ENCODE measurements around the gene KLF15. TPM values are rescaled to one million over a fixed set of nuclear protein-coding genes. Genes with fewer than 3 reads are reported as not detected.

Gene KLF15
- total RNA-seq, 1 experiment from 2014 or later, result 3.3 TPM

GRCh38 chr3:126389794-126390146, 32.6 kb upstream of the KLF15 start:
- ChIA-PET RAD21 (ENCODE audit: low non-redundant PET in 1 of 2, low total read pairs in 2 of 2, uncharacterized antibody in 2 of 2, unreplicated experiment in 2 of 2) (no interaction called here), CTCF (interaction anchor here (0.9 kb wide), 1 partner anchor 143 kb away, joined by 3 read pairs; no protein-coding TSS in a partner anchor), POLR2A (no interaction called here)
- H3K79me2 ChIP-seq (ENCODE audit: insufficient read depth, low read length), result no peaks in the 10 kb centered on the region
- peak overlapping the region in 1 of 2 experiments; percentile 41; a peak in 3 of 4 replicates for H3K4me3 ChIP-seq (replicated peaks in 1 of 2; ENCODE audit: low read depth in 1 of 2, low read length in 2 of 2)
- ATAC-seq, result no peak; the same call in 1 of the 2 replicates
- peaks cover 7 to 12% of the 10 kb centered on the region in 2 experiments; a peak in 3 of 4 replicates for H3K4me1 ChIP-seq (ENCODE audit: control insufficient read depth in 1 of 2, insufficient read depth in 2 of 2, low read length in 2 of 2)
- no peaks in the 10 kb centered on the region for H3K9me3 ChIP-seq (ENCODE audit: control insufficient read depth in 1 of 2, insufficient read depth in 1 of 2, low read depth in 1 of 2, low read length in 2 of 2)
- no TSS peak for BruUV-seq (replicated peaks)
- no peaks in the 10 kb centered on the region for H3K9me2 ChIP-seq (ENCODE audit: insufficient read depth)
- intact Hi-C loops (cut with micrococcal nuclease), result loop anchor here (1.0 to 2.0 kb wide), 4 partner anchors 131 to 255 kb away; no protein-coding TSS in a partner anchor
- H3K9ac ChIP-seq (ENCODE audit: low read length), result peak overlapping the region; percentile 37
- peak overlapping the region; percentile 70 for H3K4me2 ChIP-seq (ENCODE audit: low read length)
- H3K36me3 ChIP-seq (ENCODE audit: control insufficient read depth in 1 of 2, insufficient read depth in 2 of 2, low read length in 2 of 2), result no peaks in the 10 kb centered on the region
- no peaks in the 10 kb centered on the region for H4K20me1 ChIP-seq (ENCODE audit: insufficient read depth)
- peak overlapping the region; percentile 2; the same call in 1 of the 2 replicates for H3K27ac ChIP-seq (ENCODE audit: low read depth, low read length)
- no peaks in the 10 kb centered on the region for H3K27me3 ChIP-seq (ENCODE audit: insufficient read depth, low read length)
- H2AFZ ChIP-seq (ENCODE audit: low read depth, low read length, poor library complexity, severe bottlenecking), result peak overlapping the region; percentile 73
- DNase-seq (ENCODE audit: low read depth, low spot score), result no peak
- no peak for TF ChIP-seq SIN3A (IDR thresholded peaks at IDR 0.05; ENCODE audit: low read depth)
- TF ChIP-seq EZH2phosphoT487 (IDR thresholded peaks at IDR 0.05; ENCODE audit: borderline replicate concordance), result no peak
- no peak for TF ChIP-seq TCF7L2 (IDR thresholded peaks at IDR 0.05; ENCODE audit: borderline replicate concordance, extremely low read depth, insufficient read depth, insufficient read length)
- TF ChIP-seq ELF1 (IDR thresholded peaks at IDR 0.05; ENCODE audit: borderline replicate concordance, low read depth), result no peak
- TF ChIP-seq CTCF (IDR thresholded peaks at IDR 0.05 in 2 of 3, conservative IDR thresholded peaks at IDR 0.05 in 1 of 3; ENCODE audit: borderline replicate concordance in 1 of 3, insufficient read depth in 1 of 3, low read depth in 2 of 3, low read length in 2 of 3), result no peak

Data from HCT116 (cell line).